Peyer's patch (tissue), 4 donors: ENCODE measurements around the gene FGF6. TPM values are rescaled to one million over a fixed set of nuclear protein-coding genes. Genes with fewer than 3 reads are reported as not detected.
"Not testable (repeated sequence)": the region's sequence is repeated elsewhere in the genome, so short reads cannot be mapped to it uniquely, and the experiment has no call there.

Experiments used
- DNase-seq, 3 donors: peaks; one replicate each; pipeline ENCODE4 v3.0.0-alpha.2; 2017 to 2019
- H3K27ac ChIP-seq, 4 donors: fragments of 200-600 bp; sonication (generic); one replicate each; pipeline ENCODE4 v1.5.1; 2016 to 2019
- H3K27me3 ChIP-seq, 2 donors: fragments of 200-600 bp; sonication (generic); one replicate each; pipeline ENCODE4 v1.5.1; 2019
- H3K36me3 ChIP-seq, 3 donors: fragments of 200-600 bp; sonication (generic); one replicate each; pipeline ENCODE4 v1.5.1; 2016 to 2019
- H3K4me1 ChIP-seq, 4 donors: fragments of 200-600 bp; sonication (generic); one replicate each; pipeline ENCODE4 v1.5.1; 2016 to 2019
- H3K4me3 ChIP-seq, 4 donors: fragments of 200-600 bp; sonication (generic); 1 replicate in 3 of 4; 2 replicates in 1 of 4; pipeline ENCODE4 v1.5.1; 2016 to 2019; ENCODE audit warnings: mild to moderate bottlenecking in 1 of 4
- H3K9me3 ChIP-seq, 4 donors: fragments of 200-600 bp; sonication (generic); one replicate each; pipeline ENCODE4 v1.5.1; 2016 to 2019; ENCODE audit warnings: mild to moderate bottlenecking in 1 of 4
- POLR2A ChIP-seq, 2 donors: fragments of 450-650 bp; IDR thresholded peaks; one replicate each; pipeline ENCODE4 v1.5.1; 2017; ENCODE audit warnings: antibody characterized with exemption in 2 of 2, mild to moderate bottlenecking in 2 of 2, moderate library complexity in 2 of 2
- total RNA-seq, 4 donors: library from RNA; depleted of rRNA; stranded (reverse); fragments of >200 nt; gene quantifications; one replicate each; pipeline ENCODE4 v1.1.0, GENCODE V29; 2016
- TF ChIP-seq, protein P1 (sequence below), 6 experiments: fragments of 450-650 bp in 4 of 6; fragments of 200-600 bp in 2 of 6; sonication (generic) in 1 of 6; IDR thresholded peaks; one replicate each; pipeline ENCODE4 v1.5.1; 2017 to 2019; ENCODE audit warnings: antibody characterized with exemption in 6 of 6, mild to moderate bottlenecking in 3 of 6, moderate library complexity in 1 of 6

The FGF6 gene
- total RNA-seq, 4 donors from 2014 or later: not detected

DNA sequence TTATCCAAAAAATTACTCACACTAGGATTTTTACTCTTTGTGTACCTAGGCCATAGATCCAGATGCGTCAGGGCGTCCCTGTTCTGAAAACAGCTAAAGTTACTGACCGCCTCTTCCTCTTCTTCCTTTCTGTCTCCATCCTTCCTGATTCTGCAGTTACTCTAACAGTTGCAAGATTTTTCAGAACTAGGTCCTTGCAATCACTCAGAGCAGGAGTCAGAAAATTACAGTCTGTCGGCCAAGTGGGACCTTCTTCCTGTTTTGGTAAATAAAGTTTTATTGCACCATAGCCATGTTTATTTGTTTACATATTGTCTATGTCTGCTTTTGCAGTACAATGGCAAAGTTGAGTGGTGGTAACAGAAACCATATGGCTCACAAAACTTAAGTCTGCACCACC is 25.6 kb upstream of the FGF6 start:
- Histone ChIP-seq H3K27me3 (no peaks in the 10 kb centered on the region), H3K4me1 (no peaks in the 10 kb centered on the region), H3K27ac (no peak overlapping the region), H3K9me3 (no peaks in the 10 kb centered on the region), H3K36me3 (no peaks in the 10 kb centered on the region), H3K4me3 (no peak overlapping the region)
- no peak for DNase-seq
- TF ChIP-seq POLR2A (IDR thresholded peaks at IDR 0.05): no peak
- TF ChIP-seq, protein P1, sequence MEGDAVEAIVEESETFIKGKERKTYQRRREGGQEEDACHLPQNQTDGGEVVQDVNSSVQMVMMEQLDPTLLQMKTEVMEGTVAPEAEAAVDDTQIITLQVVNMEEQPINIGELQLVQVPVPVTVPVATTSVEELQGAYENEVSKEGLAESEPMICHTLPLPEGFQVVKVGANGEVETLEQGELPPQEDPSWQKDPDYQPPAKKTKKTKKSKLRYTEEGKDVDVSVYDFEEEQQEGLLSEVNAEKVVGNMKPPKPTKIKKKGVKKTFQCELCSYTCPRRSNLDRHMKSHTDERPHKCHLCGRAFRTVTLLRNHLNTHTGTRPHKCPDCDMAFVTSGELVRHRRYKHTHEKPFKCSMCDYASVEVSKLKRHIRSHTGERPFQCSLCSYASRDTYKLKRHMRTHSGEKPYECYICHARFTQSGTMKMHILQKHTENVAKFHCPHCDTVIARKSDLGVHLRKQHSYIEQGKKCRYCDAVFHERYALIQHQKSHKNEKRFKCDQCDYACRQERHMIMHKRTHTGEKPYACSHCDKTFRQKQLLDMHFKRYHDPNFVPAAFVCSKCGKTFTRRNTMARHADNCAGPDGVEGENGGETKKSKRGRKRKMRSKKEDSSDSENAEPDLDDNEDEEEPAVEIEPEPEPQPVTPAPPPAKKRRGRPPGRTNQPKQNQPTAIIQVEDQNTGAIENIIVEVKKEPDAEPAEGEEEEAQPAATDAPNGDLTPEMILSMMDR (IDR thresholded peaks at IDR 0.05): no peak

DNA sequence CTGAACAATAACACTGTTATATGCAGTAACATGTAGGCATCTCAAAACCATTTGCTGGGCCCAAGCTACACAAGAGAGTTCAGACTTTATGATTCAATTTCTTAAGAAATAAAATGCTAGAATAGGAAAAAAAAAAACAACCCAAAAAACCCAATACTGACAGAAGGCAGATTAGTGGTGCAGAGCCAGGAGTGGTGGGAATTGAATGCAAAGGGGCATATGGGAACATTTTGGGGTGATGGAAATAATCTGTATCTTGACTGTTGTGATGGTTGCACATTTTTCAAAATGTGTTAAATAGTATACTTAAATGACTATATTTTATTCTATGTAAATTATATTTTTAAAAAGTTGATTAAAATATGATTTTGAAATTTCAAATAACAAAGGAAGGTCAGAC is 23.4 kb upstream of the FGF6 start:
- H3K4me1 ChIP-seq: no peaks in the 10 kb centered on the region
- H3K9me3 ChIP-seq: no peaks in the 10 kb centered on the region
- H3K36me3 ChIP-seq: no peaks in the 10 kb centered on the region
- H3K27me3 ChIP-seq: no peaks in the 10 kb centered on the region
- H3K4me3 ChIP-seq: no peak overlapping the region
- H3K27ac ChIP-seq: no peak overlapping the region
- TF ChIP-seq, protein P1 (IDR thresholded peaks at IDR 0.05): no peak
- TF ChIP-seq POLR2A (IDR thresholded peaks at IDR 0.05): no peak
- DNase-seq: no peak

- no peak for DNase-seq
- no peaks in the 10 kb centered on the region for H3K9me3 ChIP-seq
- H3K4me1 ChIP-seq: no peaks in the 10 kb centered on the region
- H3K4me3 ChIP-seq: no peak overlapping the region
- H3K27ac ChIP-seq: no peak overlapping the region
- H3K36me3 ChIP-seq: no peaks in the 10 kb centered on the region
- H3K27me3 ChIP-seq: no peaks in the 10 kb centered on the region
- no peak for TF ChIP-seq POLR2A (IDR thresholded peaks at IDR 0.05)
- TF ChIP-seq, protein P1 (IDR thresholded peaks at IDR 0.05): no peak
Measured at GRCh38 chr12:4460761-4461160, 15.1 kb upstream of the FGF6 start.

DNA sequence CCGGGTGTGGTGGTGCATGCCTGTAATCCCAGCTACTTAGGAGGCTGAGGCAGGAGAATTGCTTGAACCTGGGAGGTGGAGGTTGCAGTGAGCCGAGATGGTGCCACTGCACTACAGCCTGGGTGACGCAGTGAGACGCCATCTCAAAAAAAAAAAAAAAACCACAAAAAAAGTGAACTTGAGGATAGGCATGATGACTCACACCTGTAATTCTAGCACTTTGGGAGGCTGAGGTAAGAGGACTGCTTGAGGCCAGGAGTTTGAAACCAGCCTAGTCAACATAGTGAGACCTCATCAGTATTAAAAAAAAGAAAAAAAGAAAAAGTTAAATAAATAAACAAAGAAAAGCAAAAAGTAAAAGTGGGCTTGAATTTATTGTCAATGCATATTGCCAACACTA is 10.2 kb upstream of the FGF6 start:
- not testable (repeated sequence) for H3K9me3 ChIP-seq, H3K4me3 ChIP-seq, H3K4me1 ChIP-seq, H3K36me3 ChIP-seq, H3K27me3 ChIP-seq, DNase-seq, H3K27ac ChIP-seq

GRCh38 chr12:4454315-4454860 is 8.8 kb upstream of the FGF6 start:
- Histone ChIP-seq H3K9me3 (no peaks in the 10 kb centered on the region), H3K27ac (no peak overlapping the region), H3K36me3 (no peaks in the 10 kb centered on the region), H3K4me1 (no peaks in the 10 kb centered on the region), H3K4me3 (no peak overlapping the region), H3K27me3 (no peaks in the 10 kb centered on the region)
- DNase-seq: no peak
- no peak for TF ChIP-seq POLR2A (IDR thresholded peaks at IDR 0.05)
- TF ChIP-seq, protein P1 (IDR thresholded peaks at IDR 0.05): no peak

- TF ChIP-seq POLR2A (IDR thresholded peaks at IDR 0.05): no peak
- TF ChIP-seq, protein P1 (IDR thresholded peaks at IDR 0.05): no peak
- no peak overlapping the region for H3K4me3 ChIP-seq
- H3K4me1 ChIP-seq: no peaks in the 10 kb centered on the region
- H3K9me3 ChIP-seq: no peaks in the 10 kb centered on the region
- no peaks in the 10 kb centered on the region for H3K27me3 ChIP-seq
- no peaks in the 10 kb centered on the region for H3K36me3 ChIP-seq
- no peak overlapping the region for H3K27ac ChIP-seq
- DNase-seq: no peak
Measured at GRCh38 chr12:4451694-4452093, 6.1 kb upstream of the FGF6 start.
